Small intestine (tissue), 7 donors: Measurements from ENCODE around the gene CFAP46. TPM values are rescaled to one million over a fixed set of nuclear protein-coding genes. Genes with fewer than 3 reads are reported as not detected.
A peak's percentile ranks its signal among the peaks of the same experiment; 100 is the strongest.

Experiments used
- DNase-seq, 2 donors: peaks; one replicate each; pipeline versions ENCODE4 v3.0.0 to v3.0.0-alpha.2; 2013
- FAIRE-seq: peaks from 2 replicates; lab custom pipeline; 2012; peaks lifted over from hg19 to GRCh38; lab: Jason Lieb, UNC
- H3K27ac ChIP-seq, 3 donors: one replicate each; pipeline ENCODE4 v1.5.1; 2013; ENCODE audit warnings: low read length in 2 of 3, mild to moderate bottlenecking in 2 of 3, control low read depth in 1 of 3, inconsistent platforms in 1 of 3, low read depth in 1 of 3, moderate library complexity in 1 of 3
- H3K27me3 ChIP-seq, 3 donors: one replicate each; pipeline ENCODE4 v1.6.1; 2013; ENCODE audit warnings: low read length in 3 of 3, inconsistent platforms in 1 of 3; ENCODE audit not compliant: control insufficient read depth in 3 of 3, insufficient read depth in 3 of 3
- H3K36me3 ChIP-seq, 3 donors: one replicate each; pipeline ENCODE4 v1.6.1; 2013; ENCODE audit warnings: low read length in 3 of 3, inconsistent platforms in 1 of 3, low read depth in 1 of 3, mild to moderate bottlenecking in 1 of 3, moderate library complexity in 1 of 3; ENCODE audit not compliant: control insufficient read depth in 3 of 3, insufficient read depth in 2 of 3
- H3K4me1 ChIP-seq, 3 donors: one replicate each; pipeline ENCODE4 v1.6.1; 2013; ENCODE audit warnings: low read length in 2 of 3, inconsistent platforms in 1 of 3, low read depth in 1 of 3, mild to moderate bottlenecking in 1 of 3, moderate library complexity in 1 of 3; ENCODE audit not compliant: control insufficient read depth in 3 of 3, insufficient read depth in 2 of 3
- H3K4me3 ChIP-seq, 3 donors: one replicate each; pipeline ENCODE4 v1.5.1; 2013; ENCODE audit warnings: low read length in 3 of 3, control low read depth in 1 of 3, inconsistent platforms in 1 of 3, low read depth in 1 of 3, mild to moderate bottlenecking in 1 of 3, moderate library complexity in 1 of 3
- H3K9me3 ChIP-seq, 2 donors: one replicate each; pipeline ENCODE4 v1.6.1; 2013; ENCODE audit warnings: low read depth in 1 of 2, low read length in 1 of 2; ENCODE audit not compliant: control insufficient read depth in 2 of 2, insufficient read depth in 1 of 2
- WGBS, 3 donors: extraction: QIAGEN DNeasy Blood & Tissue Kit; methylation state at CpG; one replicate each; pipeline ENCODE4 v1.1.7; 2013; 5-methylcytosine and 5-hydroxymethylcytosine counted together
- polyA plus RNA-seq, 4 donors: library from polyadenylated mRNA; stranded (reverse) in 3 of 4; unstranded in 1 of 4; fragments of 200-250 nt in 3 of 4; fragments of 120-200 nt in 1 of 4; gene quantifications; one replicate each; pipeline versions ENCODE4 v1.2.1 to v1.2.3, GENCODE V29; 2013
- donor health status: healthy with polysubstance abuse.
- donor health status: control.
- donor health status: control.
- donor health status: Bipolar disorder and iron deficiency.
- donor health status: healthy.

The CFAP46 gene
- polyA plus RNA-seq, 4 donors = 0.27 to 0.43 TPM; not detected in 2

DNA sequence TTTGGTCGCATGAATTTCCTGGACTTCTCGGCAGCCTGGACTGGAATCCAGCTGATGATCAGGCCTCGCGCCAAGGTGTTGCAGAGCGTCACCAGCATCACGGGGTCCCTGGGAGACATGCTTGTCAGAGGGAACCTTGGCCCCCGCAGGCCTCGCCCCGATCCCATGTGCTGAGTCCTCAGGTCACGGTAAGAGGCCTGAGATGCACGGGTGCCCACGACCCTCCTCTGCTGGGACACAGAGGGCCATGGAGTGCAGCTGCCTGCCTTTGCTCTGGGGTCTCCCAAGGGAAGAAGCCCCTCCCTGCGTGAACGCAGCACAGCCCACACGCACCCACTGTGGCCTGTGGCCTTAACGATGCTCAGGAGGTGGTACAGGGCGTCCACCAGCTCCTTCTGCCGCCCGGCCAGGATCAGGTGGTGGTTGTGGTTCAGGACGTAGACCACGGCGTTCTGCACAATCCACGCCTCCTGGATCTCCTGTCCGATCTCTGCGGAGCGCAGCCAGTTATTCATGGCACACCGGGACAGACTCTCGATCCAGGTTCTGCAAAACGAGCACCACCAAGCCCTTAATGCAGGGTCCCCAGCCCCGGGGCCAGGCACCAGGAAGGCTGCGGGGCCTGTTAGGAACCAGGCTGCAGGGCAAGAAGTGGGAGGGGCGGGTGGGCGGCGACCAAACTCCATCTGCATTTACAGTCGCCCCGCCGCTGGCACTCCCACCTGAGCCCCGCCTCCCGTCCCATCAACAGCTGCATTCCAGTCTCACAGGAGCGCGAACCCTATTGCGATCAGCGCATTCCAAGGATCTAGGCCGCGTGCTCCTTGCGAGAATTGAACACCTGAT lies 29.4 kb downstream of the CFAP46 start:
- H3K9me3 ChIP-seq = no peaks in the 10 kb centered on the region
- WGBS, 3 donors = 70 to 77% (median 72%) methylated on average over 46 of the region's 46 CpGs
- no peak for FAIRE-seq
- no peak overlapping the region for H3K4me3 ChIP-seq
- H3K27me3 ChIP-seq = no peaks in the 10 kb centered on the region
- DNase-seq = peak; percentile 4 to 63
- H3K36me3 ChIP-seq = no peaks in the 10 kb centered on the region
- H3K27ac ChIP-seq = no peak overlapping the region
- H3K4me1 ChIP-seq = no peaks in the 10 kb centered on the region

DNA sequence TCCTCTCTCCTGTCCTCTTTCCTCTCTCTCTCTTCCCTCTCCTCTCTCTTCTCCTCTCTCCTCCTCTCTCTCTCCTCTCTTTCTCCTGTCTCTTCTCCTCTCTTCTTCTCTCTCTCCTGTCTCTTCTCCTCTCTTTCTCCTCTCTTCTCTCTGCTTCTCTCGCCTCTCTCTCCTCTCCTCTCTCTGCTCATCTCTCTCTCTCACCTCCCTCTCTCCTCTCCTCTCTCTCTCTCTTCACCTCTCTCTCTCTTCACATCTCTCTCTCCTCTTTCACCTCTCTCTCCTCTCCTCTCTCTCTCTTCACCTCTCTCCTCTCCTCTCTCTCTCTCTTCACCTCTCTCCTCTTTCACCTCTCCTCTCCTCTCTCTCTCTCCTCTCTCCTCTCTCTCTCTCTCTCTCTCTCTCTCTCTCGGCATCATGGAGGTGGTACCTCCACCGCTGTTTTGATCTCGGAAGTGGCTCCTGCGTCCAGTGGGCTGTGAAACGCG lies 30.1 kb downstream of the CFAP46 start:
- Histone ChIP-seq H3K9me3 (no peaks in the 10 kb centered on the region), H3K27me3 (no peaks in the 10 kb centered on the region), H3K27ac (no peak overlapping the region), H3K4me3 (no peak overlapping the region), H3K4me1 (no peaks in the 10 kb centered on the region), H3K36me3 (no peaks in the 10 kb centered on the region)
- 83 to 88% (median 85%) methylated on average over 7 of the region's 7 CpGs for WGBS, 3 donors
- FAIRE-seq (no peak), DNase-seq (no peak)

DNA sequence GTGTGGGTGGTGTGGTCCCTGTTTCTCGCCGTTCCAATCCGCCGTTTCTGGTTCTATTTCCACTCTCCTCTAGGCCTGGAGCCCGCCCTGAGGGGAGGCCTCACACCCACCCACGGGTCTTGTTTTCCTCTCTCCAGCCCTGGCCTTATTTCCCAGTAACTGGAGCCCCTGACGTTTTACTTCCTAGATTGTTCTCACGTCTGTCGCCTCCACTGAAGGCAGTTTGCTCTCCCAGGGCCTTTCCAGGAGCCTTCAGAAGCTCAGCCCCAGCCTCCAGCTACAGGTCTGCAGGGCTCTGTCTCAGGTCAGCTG lies 30.6 kb downstream of the CFAP46 start:
- WGBS, 3 donors = 50 to 56% (median 55%) methylated on average over 9 of the region's 9 CpGs
- Histone ChIP-seq H3K9me3 (no peaks in the 10 kb centered on the region), H3K27me3 (no peaks in the 10 kb centered on the region), H3K4me1 (no peaks in the 10 kb centered on the region), H3K27ac (no peak overlapping the region), H3K4me3 (no peak overlapping the region), H3K36me3 (no peaks in the 10 kb centered on the region)
- DNase-seq = no peak
- no peak for FAIRE-seq

DNA sequence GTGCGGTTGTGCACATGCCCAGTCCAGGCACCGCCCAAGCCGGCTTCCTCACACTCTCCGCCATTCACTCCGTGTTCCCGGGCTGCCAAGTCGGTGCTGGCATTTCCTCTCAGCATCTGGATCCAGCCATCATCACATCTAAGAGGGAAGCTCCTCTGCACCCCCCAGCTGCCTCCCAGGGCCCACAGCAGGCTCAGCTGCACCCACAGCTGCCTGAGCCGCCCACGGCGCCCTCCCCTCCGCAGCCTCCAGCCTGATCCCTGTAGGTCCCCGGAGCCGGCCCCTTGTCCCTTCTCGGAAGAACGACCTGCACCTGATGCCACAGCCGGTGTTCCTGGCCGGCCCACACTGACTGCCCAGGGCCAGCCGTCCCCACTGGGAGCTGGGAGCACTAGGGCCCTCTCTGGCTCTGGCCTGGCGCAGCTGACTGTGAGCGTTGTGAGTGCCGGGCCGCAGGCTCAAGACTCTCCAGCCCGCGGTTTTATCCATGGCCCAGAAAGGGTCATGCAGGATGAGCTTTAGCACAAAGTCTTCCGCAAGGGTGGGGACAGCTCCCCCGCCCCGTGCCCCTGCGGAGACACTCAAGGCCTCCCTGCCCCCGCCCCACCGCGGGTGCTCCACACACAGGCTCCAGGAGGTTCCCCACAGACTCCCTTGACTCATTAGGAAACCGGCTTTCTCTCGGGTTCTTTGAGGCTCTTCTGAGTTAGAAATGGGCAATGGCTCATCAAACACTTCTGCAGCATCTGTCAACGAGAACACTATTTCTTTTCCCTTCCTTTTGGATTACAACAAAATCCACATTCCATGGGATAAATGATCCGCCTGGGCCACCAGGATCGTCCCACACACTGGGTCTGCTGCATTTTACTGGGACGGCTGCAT lies 31.2 kb downstream of the CFAP46 start:
- no peak for FAIRE-seq

DNA sequence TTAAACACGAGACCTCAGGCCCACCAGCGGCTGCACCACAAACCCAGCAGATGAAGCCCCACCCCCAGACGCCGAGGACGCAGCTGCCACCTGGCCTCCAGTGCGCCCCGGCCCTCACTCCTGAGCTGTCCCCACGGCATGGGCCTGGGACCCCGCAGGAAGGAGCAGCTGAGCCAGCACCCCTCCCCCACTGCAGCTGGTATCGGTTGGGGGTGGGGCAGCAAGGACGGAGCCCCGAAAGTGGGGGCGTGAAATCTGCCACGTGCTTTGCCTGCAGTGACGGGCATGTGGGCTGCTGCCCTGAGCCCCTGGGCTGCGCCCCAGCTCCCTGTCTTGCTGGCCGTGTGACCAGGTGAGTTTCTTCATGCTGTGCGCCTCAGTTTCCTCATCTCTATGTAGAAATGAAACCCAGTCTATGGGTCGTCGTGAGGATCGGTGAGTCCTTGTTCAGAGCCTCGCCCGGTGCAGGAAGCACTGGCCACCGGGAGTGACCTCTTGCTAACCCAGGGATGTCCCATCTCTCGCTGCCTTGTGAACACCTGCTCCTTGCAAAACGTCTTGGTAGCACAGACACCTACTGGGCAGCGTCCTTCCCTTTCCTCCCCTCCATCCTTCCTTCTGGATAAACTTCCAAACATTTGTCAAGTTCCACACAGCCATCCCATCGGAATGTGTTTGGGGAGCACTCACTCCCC lies 32.0 kb downstream of the CFAP46 start:
- H3K27ac ChIP-seq = no peak overlapping the region
- H3K4me1 ChIP-seq = no peaks in the 10 kb centered on the region
- FAIRE-seq (no peak), DNase-seq (no peak)
- H3K36me3 ChIP-seq = no peaks in the 10 kb centered on the region
- H3K4me3 ChIP-seq = no peak overlapping the region
- peaks cover 0 to 7% of the 10 kb centered on the region in 2 donors for H3K9me3 ChIP-seq
- no peaks in the 10 kb centered on the region for H3K27me3 ChIP-seq
- 78 to 83% (median 79%) methylated on average over 28 of the region's 28 CpGs for WGBS, 3 donors

More for the DNA sequence above, 31.2 kb downstream of the CFAP46 start:
- 63 to 68% (median 67%) methylated on average over 36 to 37 of the region's 37 CpGs for WGBS, 3 donors
- no peaks in the 10 kb centered on the region for H3K4me1 ChIP-seq
- H3K27ac ChIP-seq = no peak overlapping the region
- no peaks in the 10 kb centered on the region for H3K27me3 ChIP-seq
- peaks cover 0 to under 1% of the 10 kb centered on the region in 2 donors for H3K9me3 ChIP-seq
- DNase-seq = no peak
- no peak overlapping the region for H3K4me3 ChIP-seq
- H3K36me3 ChIP-seq = no peaks in the 10 kb centered on the region

DNA sequence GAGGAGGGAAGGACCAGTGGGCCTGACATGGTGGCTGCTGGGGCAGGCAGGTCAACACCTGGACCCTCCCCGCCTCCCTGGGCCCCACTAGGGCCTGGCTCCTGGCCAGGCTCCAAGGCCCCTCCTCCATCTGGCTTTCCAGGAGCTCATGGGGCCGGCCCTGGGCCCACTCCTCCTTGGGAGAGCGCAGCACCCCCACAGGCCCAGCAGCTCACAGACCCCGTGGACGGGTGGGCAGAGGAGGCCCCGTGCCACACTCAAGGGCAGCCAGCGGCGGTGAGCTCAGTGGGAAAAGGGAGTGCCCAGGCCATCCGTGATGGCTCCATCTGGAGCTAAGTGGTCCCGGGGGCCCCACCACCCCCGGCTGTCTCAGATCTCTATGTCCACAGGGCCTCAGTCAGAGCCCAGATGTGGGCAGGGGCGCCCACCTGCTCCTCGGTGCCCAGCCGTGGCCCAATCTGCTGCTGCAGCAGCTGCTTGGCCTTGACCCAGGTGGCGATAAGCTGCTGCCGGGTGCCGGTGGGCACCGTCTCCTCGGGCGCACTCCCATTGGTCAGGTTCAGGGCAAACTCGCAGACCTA lies 32.8 kb downstream of the CFAP46 start:
- Histone ChIP-seq H3K9me3 (peaks cover 0 to 9% of the 10 kb centered on the region in 2 donors), H3K27ac (no peak overlapping the region), H3K4me1 (no peaks in the 10 kb centered on the region), H3K36me3 (no peaks in the 10 kb centered on the region), H3K27me3 (peaks cover 0 to 2% (median 0%) of the 10 kb centered on the region in 3 donors), H3K4me3 (no peak overlapping the region)
- 64 to 83% (median 70%) methylated on average over 19 to 21 of the region's 21 CpGs for WGBS, 3 donors
- FAIRE-seq (no peak), DNase-seq (no peak)

DNA sequence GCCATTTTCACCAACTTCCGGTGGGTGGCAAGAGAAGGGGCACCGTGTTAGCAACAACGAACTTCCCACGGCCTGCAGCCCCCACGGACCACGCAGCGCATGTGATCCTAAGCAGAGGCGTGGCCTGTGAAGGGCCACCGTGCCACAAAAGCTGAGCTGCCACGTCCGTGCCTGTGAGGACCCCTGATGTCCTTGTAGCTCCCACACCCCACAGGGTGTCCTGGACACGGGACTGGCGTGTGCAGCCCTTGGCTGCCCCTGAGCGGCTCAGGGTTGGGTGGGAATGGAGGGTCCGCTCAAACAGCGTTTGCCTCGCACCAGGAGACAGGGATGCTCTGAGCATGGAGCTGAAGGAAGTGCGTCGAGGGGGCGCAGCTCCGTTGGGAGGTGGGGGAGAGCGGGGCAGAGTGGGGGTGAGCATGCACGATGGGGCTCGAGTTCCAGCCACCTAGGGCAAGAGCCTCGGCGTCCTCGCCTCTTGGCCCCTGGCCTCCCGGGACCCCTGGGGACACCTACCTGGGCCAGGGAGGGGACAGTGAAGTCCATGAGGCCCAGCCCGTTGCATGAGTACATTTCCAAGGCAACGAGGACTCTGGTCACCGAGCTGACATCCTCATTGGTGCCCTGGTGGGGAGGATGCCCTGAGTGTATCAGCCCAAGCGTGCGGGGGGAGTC lies 33.6 kb downstream of the CFAP46 start:
- Histone ChIP-seq H3K9me3 (peaks cover 0 to 11% of the 10 kb centered on the region in 2 donors), H3K27me3 (peaks cover 0 to 2% (median 0%) of the 10 kb centered on the region in 3 donors), H3K27ac (no peak overlapping the region), H3K4me1 (no peaks in the 10 kb centered on the region), H3K36me3 (no peaks in the 10 kb centered on the region), H3K4me3 (no peak overlapping the region)
- DNase-seq (no peak), FAIRE-seq (no peak)
- 86 to 92% (median 91%) methylated on average over 32 to 33 of the region's 33 CpGs for WGBS, 3 donors
